ENCODE data around the gene MEIKIN. TPM values are rescaled to one million over a fixed set of nuclear protein-coding genes. Genes with fewer than 3 reads are reported as not detected.

MEIKIN gene
- total RNA-seq, 1 donor from 2014 or later = not detected

DNA sequence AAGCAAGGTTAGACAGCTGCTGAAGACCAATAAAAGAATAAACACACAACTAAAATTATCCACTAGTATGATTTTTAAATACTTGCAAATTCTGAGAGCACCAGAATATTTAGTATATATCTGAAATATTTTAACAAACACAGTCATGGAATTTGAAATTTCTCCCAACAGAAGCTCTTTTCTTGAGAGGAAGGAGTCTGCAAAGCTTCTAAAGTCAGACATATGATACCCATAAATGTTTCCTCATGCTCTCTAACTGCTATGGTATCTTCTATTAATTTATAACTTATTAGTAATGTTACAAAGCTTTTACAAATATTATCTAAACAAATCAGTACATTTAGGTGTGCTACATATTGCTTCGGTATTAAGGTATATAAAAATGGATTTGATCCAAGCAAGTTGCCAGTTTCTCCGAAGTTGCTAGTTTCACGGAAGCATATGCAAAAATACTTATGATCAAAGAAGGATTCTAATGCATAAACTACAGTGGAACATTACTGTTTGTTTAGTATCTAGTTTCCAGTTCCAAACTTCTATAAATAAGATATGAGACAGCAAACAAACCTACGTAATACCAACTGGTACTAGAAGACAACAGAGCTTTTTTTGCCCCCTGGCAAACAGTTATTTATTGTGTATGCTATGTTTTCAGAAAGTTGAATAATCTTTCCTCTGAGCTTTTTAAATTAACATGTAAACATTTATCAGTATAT is 170.7 kb downstream of the MEIKIN start:
- Mint-ChIP-seq H3K9me3 (no peaks in the 10 kb centered on the region), H3K27me3 (ENCODE audit: low read depth) (no peaks in the 10 kb centered on the region), H3K36me3 (ENCODE audit: low read depth) (no peaks in the 10 kb centered on the region), H3K4me1 (no peaks in the 10 kb centered on the region), H3K4me3 (no peak overlapping the region), H3K27ac (ENCODE audit: unreplicated experiment) (no peak overlapping the region)
- TF ChIP-seq, protein P1, sequence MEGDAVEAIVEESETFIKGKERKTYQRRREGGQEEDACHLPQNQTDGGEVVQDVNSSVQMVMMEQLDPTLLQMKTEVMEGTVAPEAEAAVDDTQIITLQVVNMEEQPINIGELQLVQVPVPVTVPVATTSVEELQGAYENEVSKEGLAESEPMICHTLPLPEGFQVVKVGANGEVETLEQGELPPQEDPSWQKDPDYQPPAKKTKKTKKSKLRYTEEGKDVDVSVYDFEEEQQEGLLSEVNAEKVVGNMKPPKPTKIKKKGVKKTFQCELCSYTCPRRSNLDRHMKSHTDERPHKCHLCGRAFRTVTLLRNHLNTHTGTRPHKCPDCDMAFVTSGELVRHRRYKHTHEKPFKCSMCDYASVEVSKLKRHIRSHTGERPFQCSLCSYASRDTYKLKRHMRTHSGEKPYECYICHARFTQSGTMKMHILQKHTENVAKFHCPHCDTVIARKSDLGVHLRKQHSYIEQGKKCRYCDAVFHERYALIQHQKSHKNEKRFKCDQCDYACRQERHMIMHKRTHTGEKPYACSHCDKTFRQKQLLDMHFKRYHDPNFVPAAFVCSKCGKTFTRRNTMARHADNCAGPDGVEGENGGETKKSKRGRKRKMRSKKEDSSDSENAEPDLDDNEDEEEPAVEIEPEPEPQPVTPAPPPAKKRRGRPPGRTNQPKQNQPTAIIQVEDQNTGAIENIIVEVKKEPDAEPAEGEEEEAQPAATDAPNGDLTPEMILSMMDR (conservative IDR thresholded peaks at IDR 0.05) = no peak
- DNase-seq (ENCODE audit: low read depth, low spot score) = no peak

DNA sequence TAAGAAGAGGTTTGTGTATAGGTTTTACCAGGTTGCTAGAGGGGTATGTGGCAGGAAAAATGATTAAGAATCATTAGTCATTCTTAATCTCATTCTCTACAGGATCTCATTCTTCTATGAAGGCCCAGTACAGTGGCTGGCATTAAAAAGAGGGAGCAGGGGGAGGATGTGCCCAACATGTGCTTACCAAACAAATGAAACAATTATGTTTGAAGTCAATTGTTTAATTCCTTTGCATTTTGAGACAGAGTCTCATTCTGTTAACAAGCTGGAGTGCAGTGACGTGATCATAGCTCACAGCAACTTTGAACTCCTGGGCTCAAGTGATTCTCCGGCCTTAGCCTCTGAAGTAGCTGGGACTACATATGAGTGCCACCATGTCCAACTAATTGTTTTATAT is 171.7 kb downstream of the MEIKIN start:
- no peaks in the 10 kb centered on the region for H3K27me3 Mint-ChIP-seq (ENCODE audit: low read depth)
- H3K27ac Mint-ChIP-seq (ENCODE audit: unreplicated experiment) = no peak overlapping the region
- no peaks in the 10 kb centered on the region for H3K9me3 Mint-ChIP-seq
- no peak for DNase-seq (ENCODE audit: low read depth, low spot score)
- TF ChIP-seq, protein P1 (conservative IDR thresholded peaks at IDR 0.05) = no peak
- no peaks in the 10 kb centered on the region for H3K36me3 Mint-ChIP-seq (ENCODE audit: low read depth)
- H3K4me1 Mint-ChIP-seq = no peaks in the 10 kb centered on the region
- H3K4me3 Mint-ChIP-seq = no peak overlapping the region

DNA sequence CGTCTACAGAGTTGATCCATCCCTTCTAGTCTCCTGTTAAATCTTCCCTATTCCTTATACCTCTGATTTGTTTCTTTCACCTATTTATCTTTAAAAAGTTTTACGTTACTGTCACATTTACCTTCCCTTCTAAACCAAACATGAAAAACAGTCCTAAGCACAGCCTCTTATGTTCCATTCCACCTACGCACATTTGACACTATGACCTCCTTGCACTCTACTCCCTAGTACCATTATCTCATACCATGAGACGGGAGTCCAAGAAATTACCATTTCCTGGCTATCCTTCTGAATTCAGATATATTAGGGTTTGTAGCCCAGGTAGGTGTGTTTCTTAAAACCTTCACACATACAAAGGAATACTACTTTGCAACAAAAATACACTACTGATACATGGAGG is 173.8 kb downstream of the MEIKIN start:
- DNase-seq (ENCODE audit: low read depth, low spot score) = no peak
- Mint-ChIP-seq H3K27me3 (ENCODE audit: low read depth) (no peaks in the 10 kb centered on the region), H3K9me3 (no peaks in the 10 kb centered on the region), H3K36me3 (ENCODE audit: low read depth) (peaks cover 3% of the 10 kb centered on the region), H3K4me1 (no peaks in the 10 kb centered on the region), H3K4me3 (no peak overlapping the region), H3K27ac (ENCODE audit: unreplicated experiment) (no peak overlapping the region)
- TF ChIP-seq, protein P1 (conservative IDR thresholded peaks at IDR 0.05) = no peak

DNA sequence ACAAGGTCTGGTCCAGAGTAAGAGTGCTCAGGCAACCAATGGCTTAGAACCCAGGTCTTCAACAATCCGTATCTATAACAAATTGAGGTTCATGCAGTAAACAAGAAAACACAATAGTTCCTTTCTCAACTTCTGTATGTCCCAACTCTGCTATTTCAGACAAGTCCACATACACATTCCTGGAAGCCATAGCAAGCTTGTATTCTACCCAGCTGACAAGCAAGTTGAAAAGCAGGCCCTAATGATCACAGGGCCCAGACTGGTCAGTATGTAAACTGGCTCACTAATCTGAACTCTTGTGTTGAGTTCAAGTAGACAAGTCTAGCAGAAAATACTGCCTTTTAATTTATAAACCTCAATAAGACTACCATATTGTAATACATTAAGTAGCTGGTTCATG is 175.5 kb downstream of the MEIKIN start:
- Mint-ChIP-seq H3K27ac (ENCODE audit: unreplicated experiment) (no peak overlapping the region), H3K4me1 (no peaks in the 10 kb centered on the region), H3K9me3 (peaks cover under 1% of the 10 kb centered on the region), H3K36me3 (ENCODE audit: low read depth) (peaks cover 12% of the 10 kb centered on the region), H3K4me3 (no peak overlapping the region), H3K27me3 (ENCODE audit: low read depth) (no peaks in the 10 kb centered on the region)
- DNase-seq (ENCODE audit: low read depth, low spot score) = no peak
- TF ChIP-seq, protein P1 (conservative IDR thresholded peaks at IDR 0.05) = no peak

DNA sequence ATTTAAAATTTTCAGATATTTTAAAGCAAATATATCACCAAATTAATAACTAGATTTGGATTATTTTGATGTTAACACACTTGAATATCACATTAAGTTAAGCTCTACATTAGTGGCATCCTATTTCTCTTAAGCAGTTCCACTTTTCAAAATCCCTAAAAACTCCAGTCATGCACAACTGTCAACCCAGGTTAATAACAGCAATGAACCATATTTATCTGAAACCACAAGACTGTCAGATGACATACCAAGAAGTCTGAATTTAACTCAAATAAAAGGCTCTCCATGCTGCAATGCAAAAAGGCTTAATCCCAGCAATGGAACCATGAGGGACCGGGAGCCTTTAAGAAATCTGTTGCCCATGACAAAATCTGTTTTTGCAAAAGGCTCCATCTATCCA is 176.1 kb downstream of the MEIKIN start:
- no peak overlapping the region for H3K4me3 Mint-ChIP-seq
- DNase-seq (ENCODE audit: low read depth, low spot score) = no peak
- TF ChIP-seq, protein P1 (conservative IDR thresholded peaks at IDR 0.05) = no peak
- no peaks in the 10 kb centered on the region for H3K27me3 Mint-ChIP-seq (ENCODE audit: low read depth)
- no peak overlapping the region for H3K27ac Mint-ChIP-seq (ENCODE audit: unreplicated experiment)
- no peaks in the 10 kb centered on the region for H3K4me1 Mint-ChIP-seq
- peaks cover 16% of the 10 kb centered on the region for H3K36me3 Mint-ChIP-seq (ENCODE audit: low read depth)
- H3K9me3 Mint-ChIP-seq = peaks cover 2% of the 10 kb centered on the region
